Measurements from ENCODE around the gene MMP10. TPM values are rescaled to one million over a fixed set of nuclear protein-coding genes. Genes with fewer than 3 reads are reported as not detected.

The MMP10 gene
- total and polyA plus RNA-seq, 4 donors, result not detected

- TF ChIP-seq CTCF (IDR thresholded peaks at IDR 0.05; ENCODE audit: low read depth, low read length, missing input control) (no peak), RAD21 (IDR thresholded peaks at IDR 0.05) (no peak), NR2F2 (IDR thresholded peaks at IDR 0.05) (no peak), TAF1 (conservative IDR thresholded peaks at IDR 0.05) (no peak), JUND (IDR thresholded peaks at IDR 0.05) (no peak)
- H3K27ac ChIP-seq (ENCODE audit: low read depth in 1 of 2, low read length in 2 of 2), result no peak overlapping the region
- WGBS, result 68% methylated on average over 9 of the region's 9 CpGs
- no peak overlapping the region for H3K4me3 ChIP-seq (ENCODE audit: low read depth in 1 of 3, low read length in 3 of 3)
- H3K36me3 ChIP-seq (ENCODE audit: control insufficient read depth in 4 of 4, insufficient read depth in 3 of 4, low read depth in 1 of 4, low read length in 3 of 4), result no peaks in the 10 kb centered on the region
- no peak for DNase-seq (ENCODE audit: low spot score)
- H3K27me3 ChIP-seq (ENCODE audit: control insufficient read depth in 4 of 4, insufficient read depth in 4 of 4, low read length in 3 of 4), result peaks cover 0 to 4% (median 0%) of the 10 kb centered on the region in 4 donors
- no peaks in the 10 kb centered on the region for H3K4me1 ChIP-seq (ENCODE audit: control insufficient read depth in 4 of 4, insufficient read depth in 4 of 4, low read length in 3 of 4)
- H3K9ac ChIP-seq (ENCODE audit: low read depth in 1 of 2, low read length in 2 of 2), result no peak overlapping the region
- H3K9me3 ChIP-seq (ENCODE audit: control insufficient read depth in 4 of 4, low read length in 3 of 4), result no peaks in the 10 kb centered on the region
Measured at GRCh38 chr11:102729849-102730815, 50.3 kb downstream of the MMP10 start.

DNA sequence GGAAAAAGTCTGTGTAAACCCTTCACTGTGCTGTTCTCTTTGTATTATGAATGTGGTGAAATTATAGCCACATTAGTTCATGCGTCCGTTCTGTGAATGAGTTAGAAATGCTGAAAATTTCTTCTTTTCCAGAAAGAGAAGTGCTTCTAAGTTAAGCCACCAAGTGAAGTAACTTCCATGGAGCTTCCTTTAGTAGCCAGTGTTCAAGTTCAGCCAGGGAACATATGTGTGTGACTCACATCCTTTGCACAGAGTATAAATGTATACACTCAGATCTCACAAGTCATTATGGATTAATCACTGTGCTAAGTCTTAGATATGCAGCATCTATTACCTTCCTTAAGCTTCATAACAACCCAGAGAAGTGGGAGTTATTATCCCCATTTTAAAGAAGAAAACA, 52.5 kb downstream of the MMP10 start:
- H3K4me3 ChIP-seq (ENCODE audit: low read depth in 1 of 3, low read length in 3 of 3), result no peak overlapping the region
- TF ChIP-seq RXRA (IDR thresholded peaks at IDR 0.05), result no peak
- TF ChIP-seq, protein P1, sequence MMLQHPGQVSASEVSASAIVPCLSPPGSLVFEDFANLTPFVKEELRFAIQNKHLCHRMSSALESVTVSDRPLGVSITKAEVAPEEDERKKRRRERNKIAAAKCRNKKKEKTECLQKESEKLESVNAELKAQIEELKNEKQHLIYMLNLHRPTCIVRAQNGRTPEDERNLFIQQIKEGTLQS (IDR thresholded peaks at IDR 0.05), result no peak
- TF ChIP-seq FOXA1 (IDR thresholded peaks at IDR 0.05), result no peak
- no peak for TF ChIP-seq ZBTB33 (IDR thresholded peaks at IDR 0.05)
- TF ChIP-seq MAX (IDR thresholded peaks at IDR 0.05), result no peak
- TF ChIP-seq HNF4A (conservative IDR thresholded peaks at IDR 0.05), result no peak
- no peak for TF ChIP-seq CTCF (IDR thresholded peaks at IDR 0.05; ENCODE audit: low read depth, low read length, missing input control)
- no peak for TF ChIP-seq RAD21 (IDR thresholded peaks at IDR 0.05)
- no peak for TF ChIP-seq YY1 (IDR thresholded peaks at IDR 0.05)
- no peak for TF ChIP-seq SP1 (IDR thresholded peaks at IDR 0.05)
- TF ChIP-seq REST (IDR thresholded peaks at IDR 0.05), result no peak
- TF ChIP-seq NR2F2 (IDR thresholded peaks at IDR 0.05), result no peak
- TF ChIP-seq HNF4G (IDR thresholded peaks at IDR 0.05), result no peak
- TF ChIP-seq JUND (IDR thresholded peaks at IDR 0.05), result no peak
- no peaks in the 10 kb centered on the region for H3K4me1 ChIP-seq (ENCODE audit: control insufficient read depth in 4 of 4, insufficient read depth in 4 of 4, low read length in 3 of 4)
- DNase-seq (ENCODE audit: low spot score), result no peak
- H3K27me3 ChIP-seq (ENCODE audit: control insufficient read depth in 4 of 4, insufficient read depth in 4 of 4, low read length in 3 of 4), result peaks cover 0 to 4% (median 0%) of the 10 kb centered on the region in 4 donors
- no peak overlapping the region for H3K9ac ChIP-seq (ENCODE audit: low read depth in 1 of 2, low read length in 2 of 2)
- WGBS, result 84% methylated on average over 2 of the region's 2 CpGs
- no peaks in the 10 kb centered on the region for H3K9me3 ChIP-seq (ENCODE audit: control insufficient read depth in 4 of 4, low read length in 3 of 4)
- H3K27ac ChIP-seq (ENCODE audit: low read depth in 1 of 2, low read length in 2 of 2), result no peak overlapping the region
- H3K36me3 ChIP-seq (ENCODE audit: control insufficient read depth in 4 of 4, insufficient read depth in 3 of 4, low read depth in 1 of 4, low read length in 3 of 4), result no peaks in the 10 kb centered on the region

All from liver (tissue), 9 donors.